Measurements from ENCODE around the gene MVD.

Gene MVD

GRCh38 chr16:88608076-88608475 is 54.8 kb downstream of the MVD start:
- no peak for DNase-seq (ENCODE audit: low read depth in 3 of 3)

- no peak for DNase-seq (ENCODE audit: low read depth in 3 of 3)
Observed at GRCh38 chr16:88606148-88606757, 56.6 kb downstream of the MVD start.

GRCh38 chr16:88605186-88606147 is 57.4 kb downstream of the MVD start:
- no peak for DNase-seq (ENCODE audit: low read depth in 3 of 3)

- no peak for DNase-seq (ENCODE audit: low read depth in 3 of 3)
Observed at GRCh38 chr16:88602091-88602490, 60.8 kb downstream of the MVD start.

All from stimulated activated CD4-positive, alpha-beta T cell treated with anti-CD3 and anti-CD28 coated beads, TNF-alpha, amount 100 ng/mL, for 4 hours (primary cell).